Mesodermal cell (in vitro differentiated cells): ENCODE results near the gene ZNF286A.
"Not testable (repeated sequence)": the region's sequence is repeated elsewhere in the genome, so short reads cannot be mapped to it uniquely, and the experiment has no call there.

Experiments used
- H3K27ac ChIP-seq: 2 replicates; pipeline ENCODE4 v1.7.0; 2013; ENCODE audit warnings: mild to moderate bottlenecking, low read depth, low read length, moderate library complexity; ENCODE audit not compliant: severe bottlenecking
- H3K36me3 ChIP-seq: 2 replicates; pipeline ENCODE4 v1.7.1; 2013; ENCODE audit warnings: mild to moderate bottlenecking, low read length, moderate library complexity; ENCODE audit not compliant: control insufficient read depth, insufficient read depth
- H3K4me1 ChIP-seq: one replicate; pipeline ENCODE4 v1.7.1; 2013; ENCODE audit warnings: mild to moderate bottlenecking, low read length; ENCODE audit not compliant: insufficient read depth, control insufficient read depth, poor library complexity, severe bottlenecking
- H3K4me3 ChIP-seq: 2 replicates; pipeline ENCODE4 v1.7.0; 2013; ENCODE audit warnings: low read length, control low read depth, mild to moderate bottlenecking; ENCODE audit not compliant: insufficient read depth, poor library complexity, severe bottlenecking; ENCODE audit errors: extremely low read depth
- H3K9me3 ChIP-seq: 2 replicates; pipeline ENCODE4 v1.7.1; 2013; ENCODE audit warnings: mild to moderate bottlenecking, low read length, moderate library complexity; ENCODE audit not compliant: control insufficient read depth
- WGBS, 2 experiments: methylation state at CpG; one replicate each; pipeline ENCODE4 v1.1.5; 2013; ENCODE audit warnings: missing lambda C conversion rate in 2 of 2; ENCODE audit not compliant: insufficient coverage in 2 of 2; 5-methylcytosine and 5-hydroxymethylcytosine counted together

ZNF286A gene

DNA sequence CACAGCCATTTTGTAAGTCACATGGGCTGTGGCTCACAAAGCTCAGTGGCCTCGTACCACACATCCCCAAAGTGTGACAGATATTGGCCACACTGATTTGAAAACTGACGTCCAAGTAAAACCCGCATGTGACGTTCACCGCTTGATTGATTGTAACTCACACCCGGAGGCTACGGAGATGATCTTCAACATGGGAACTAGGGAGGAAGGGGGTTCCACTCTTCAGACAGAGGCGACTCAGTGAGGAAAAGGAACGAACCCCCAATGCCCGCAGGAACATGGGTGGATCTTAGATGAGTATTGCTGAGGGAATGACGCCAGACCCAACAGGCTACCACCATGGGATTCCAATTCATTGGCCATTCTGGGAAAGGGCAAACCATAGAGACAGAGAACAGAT, 39.7 kb downstream of the ZNF286A start:
- WGBS, 2 experiments, result 95 to 100% methylated on average over 6 to 7 of the region's 11 CpGs
- H3K9me3 ChIP-seq, H3K4me1 ChIP-seq, H3K27ac ChIP-seq, H3K4me3 ChIP-seq, H3K36me3 ChIP-seq: not testable (repeated sequence)

- H3K4me1 ChIP-seq, H3K9me3 ChIP-seq, H3K27ac ChIP-seq, H3K4me3 ChIP-seq, H3K36me3 ChIP-seq: not testable (repeated sequence)
- WGBS, 2 experiments, result 91 to 100% methylated on average over 1 to 5 of the region's 8 CpGs
These were observed 40.5 kb downstream of the ZNF286A start for GRCh38 chr17:15740041-15740440.

DNA sequence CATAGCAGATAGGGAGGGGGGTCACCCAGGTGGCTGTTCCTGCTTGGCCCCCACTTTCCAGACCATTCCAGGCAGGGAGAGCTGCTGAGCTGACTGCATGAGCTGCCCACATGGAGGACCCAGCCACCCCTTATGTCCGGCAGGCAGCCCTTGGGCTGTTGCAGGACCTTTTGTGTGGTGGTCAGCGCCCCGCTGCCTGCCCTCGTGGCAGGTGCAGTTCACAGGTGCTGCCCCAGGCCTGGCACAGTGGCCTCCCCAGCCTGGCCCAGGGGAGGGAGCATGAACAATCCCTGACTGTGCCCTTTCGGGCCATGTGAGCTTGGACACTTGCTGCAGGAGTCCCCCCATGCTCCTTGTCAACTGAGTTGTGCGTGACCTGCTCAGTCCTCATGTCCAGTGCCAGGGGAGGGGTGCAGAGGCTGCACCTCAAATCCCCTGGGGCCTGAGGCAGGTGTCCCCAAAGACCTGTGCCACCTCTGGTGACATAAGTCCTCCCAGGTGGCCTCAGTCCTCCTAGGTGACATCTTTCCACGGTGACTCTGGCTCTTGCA, 41.1 kb downstream of the ZNF286A start:
- no peaks in the 10 kb centered on the region for H3K4me1 ChIP-seq
- H3K4me3 ChIP-seq, result no peak overlapping the region

DNA sequence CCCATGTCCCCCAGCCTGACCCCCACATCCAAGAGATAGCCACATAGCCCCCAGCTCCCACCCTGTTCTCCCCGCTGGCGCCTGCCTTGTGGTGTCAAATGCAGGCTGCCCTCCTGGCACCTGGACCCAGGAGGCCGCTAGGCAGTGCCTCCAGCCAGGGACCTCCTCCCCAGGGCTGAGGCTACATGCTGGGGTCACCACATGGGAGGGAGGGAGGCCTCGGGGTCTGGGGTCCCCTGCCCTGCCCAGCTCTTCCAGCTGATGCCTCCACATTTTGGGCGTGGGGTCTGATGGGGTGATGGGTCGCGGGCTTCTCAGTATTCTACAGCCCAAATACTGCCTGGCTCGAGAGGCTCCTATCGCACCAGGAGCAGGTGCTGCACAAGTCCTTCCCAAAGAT, 42.1 kb downstream of the ZNF286A start:
- Histone ChIP-seq H3K4me3 (no peak overlapping the region), H3K4me1 (no peaks in the 10 kb centered on the region), H3K36me3 (no peaks in the 10 kb centered on the region), H3K27ac (no peak overlapping the region), H3K9me3 (no peaks in the 10 kb centered on the region)
- WGBS, 2 experiments, result 95 to 98% methylated on average over 5 to 8 of the region's 9 CpGs

More for the DNA sequence above, 41.1 kb downstream of the ZNF286A start:
- no peak overlapping the region for H3K27ac ChIP-seq
- H3K9me3 ChIP-seq, result no peaks in the 10 kb centered on the region
- no peaks in the 10 kb centered on the region for H3K36me3 ChIP-seq
- 92 to 94% methylated on average over 4 to 7 of the region's 7 CpGs for WGBS, 2 experiments

- no peak overlapping the region for H3K4me3 ChIP-seq
- no peak overlapping the region for H3K27ac ChIP-seq
- H3K9me3 ChIP-seq, result no peaks in the 10 kb centered on the region
- H3K36me3 ChIP-seq, result no peaks in the 10 kb centered on the region
- H3K4me1 ChIP-seq, result no peaks in the 10 kb centered on the region
- 84 to 94% methylated on average over 9 to 12 of the region's 15 CpGs for WGBS, 2 experiments
These were observed 42.7 kb downstream of the ZNF286A start for GRCh38 chr17:15742051-15742795.

- no peak overlapping the region for H3K4me3 ChIP-seq
- WGBS, 2 experiments, result 87 to 98% methylated on average over 7 of the region's 7 CpGs
- no peaks in the 10 kb centered on the region for H3K36me3 ChIP-seq
- H3K4me1 ChIP-seq, result no peaks in the 10 kb centered on the region
- no peak overlapping the region for H3K27ac ChIP-seq
- H3K9me3 ChIP-seq, result no peaks in the 10 kb centered on the region
These were observed 43.4 kb downstream of the ZNF286A start for GRCh38 chr17:15742921-15743320.

- no peak overlapping the region for H3K27ac ChIP-seq
- WGBS, 2 experiments, result 81 to 88% methylated on average over 6 of the region's 7 CpGs
- no peaks in the 10 kb centered on the region for H3K36me3 ChIP-seq
- H3K4me3 ChIP-seq, result no peak overlapping the region
- H3K4me1 ChIP-seq, result no peaks in the 10 kb centered on the region
- no peaks in the 10 kb centered on the region for H3K9me3 ChIP-seq
These were observed 44.6 kb downstream of the ZNF286A start for GRCh38 chr17:15744074-15744676.

GRCh38 chr17:15744885-15745284, 45.3 kb downstream of the ZNF286A start:
- H3K36me3 ChIP-seq, result no peaks in the 10 kb centered on the region
- no peaks in the 10 kb centered on the region for H3K4me1 ChIP-seq
- H3K9me3 ChIP-seq, result no peaks in the 10 kb centered on the region
- H3K27ac ChIP-seq, result no peak overlapping the region
- WGBS, 2 experiments, result 92% methylated on average over 2 of the region's 2 CpGs; no CpG with 5 or more reads in 1 of the 2 experiments
- H3K4me3 ChIP-seq, result no peak overlapping the region

GRCh38 chr17:15749403-15749802, 49.9 kb downstream of the ZNF286A start:
- 88 to 98% methylated on average over 10 to 22 of the region's 36 CpGs for WGBS, 2 experiments
- H3K4me3 ChIP-seq, H3K36me3 ChIP-seq, H3K9me3 ChIP-seq, H3K4me1 ChIP-seq, H3K27ac ChIP-seq: not testable (repeated sequence)

DNA sequence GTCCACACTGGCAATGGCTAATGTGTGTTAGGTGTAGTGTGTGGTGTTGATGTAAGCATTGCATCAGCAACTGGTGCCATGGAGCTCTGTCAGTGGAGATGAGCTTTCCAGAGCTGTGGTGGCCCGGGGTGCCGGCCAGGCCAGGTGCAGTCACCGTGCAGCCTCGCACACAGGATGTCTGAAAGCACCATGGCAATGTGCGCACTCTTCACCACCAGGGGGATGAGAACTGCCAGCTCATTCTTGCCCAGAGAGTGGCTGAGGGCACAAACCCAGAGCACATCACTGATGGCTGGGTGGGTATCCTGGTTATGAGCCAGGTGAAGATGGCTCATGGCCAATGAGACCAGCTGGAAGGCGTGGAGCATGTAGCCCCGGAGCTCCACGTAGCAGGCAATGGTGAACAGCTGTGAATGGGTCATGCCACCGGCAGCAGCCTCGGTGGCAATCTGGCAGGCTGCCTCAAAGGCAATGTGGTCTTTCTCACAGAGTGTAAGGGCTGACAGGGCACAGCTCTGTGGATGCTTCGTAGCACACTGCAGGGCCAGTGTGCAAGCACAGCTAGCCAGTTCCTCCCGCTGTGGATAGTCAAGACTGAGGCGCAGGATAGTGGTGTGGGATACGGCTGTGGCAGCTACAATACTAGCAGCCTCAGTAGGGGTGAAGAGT, 69.4 kb downstream of the ZNF286A start:
- WGBS, 2 experiments, result 90% methylated on average over 2 of the region's 14 CpGs; no CpG with 5 or more reads in 1 of the 2 experiments
- H3K36me3 ChIP-seq, H3K4me1 ChIP-seq, H3K9me3 ChIP-seq, H3K27ac ChIP-seq, H3K4me3 ChIP-seq: not testable (repeated sequence)
